Liver (tissue), 3 donors: ENCODE results near the gene HOXC10.

Source experiments
- FOXA1 ChIP-seq: IDR thresholded peaks from 2 replicates; pipeline ENCODE4 v1.6.1; 2016; ENCODE audit warnings: antibody characterized with exemption
- TAF1 ChIP-seq: conservative IDR thresholded peaks from 2 replicates; pipeline ENCODE4 v1.6.1; 2016; ENCODE audit warnings: antibody characterized with exemption, mild to moderate bottlenecking
- TF ChIP-seq, protein P1 (sequence below): fragments of 150-350 bp; IDR thresholded peaks from 2 replicates; pipeline ENCODE4 v1.5.1; 2017; ENCODE audit warnings: improper control_type of control experiment, low read depth, low read length; ENCODE audit not compliant: missing input control
- TF ChIP-seq, protein P2 (sequence below): IDR thresholded peaks from 2 replicates; pipeline ENCODE4 v1.6.1; 2016; ENCODE audit warnings: antibody characterized with exemption
- donor health status: healthy.
- donor health status: healthy.

DNA sequence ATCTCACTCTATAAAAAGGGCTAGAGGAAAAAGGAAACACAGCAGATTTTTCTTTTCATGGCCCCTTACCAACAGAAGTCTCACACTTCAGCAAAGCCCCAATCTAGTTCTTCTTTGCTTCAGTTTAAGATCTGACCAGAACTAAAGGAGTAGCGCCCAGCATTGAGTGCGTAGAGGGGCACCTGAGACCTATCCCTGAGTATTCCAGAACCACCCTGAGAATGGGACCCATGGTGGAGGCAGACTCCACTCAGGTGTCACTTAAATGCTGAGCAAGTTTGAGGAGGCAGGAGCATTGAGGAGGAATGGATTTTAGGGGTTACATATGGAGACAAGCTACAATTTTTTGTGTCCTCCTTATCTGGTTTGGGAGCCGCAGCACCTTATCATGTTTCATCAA, 13.8 kb upstream of the HOXC10 start:
- TF ChIP-seq TAF1 (no peak), FOXA1 (no peak)
- TF ChIP-seq, protein P1, sequence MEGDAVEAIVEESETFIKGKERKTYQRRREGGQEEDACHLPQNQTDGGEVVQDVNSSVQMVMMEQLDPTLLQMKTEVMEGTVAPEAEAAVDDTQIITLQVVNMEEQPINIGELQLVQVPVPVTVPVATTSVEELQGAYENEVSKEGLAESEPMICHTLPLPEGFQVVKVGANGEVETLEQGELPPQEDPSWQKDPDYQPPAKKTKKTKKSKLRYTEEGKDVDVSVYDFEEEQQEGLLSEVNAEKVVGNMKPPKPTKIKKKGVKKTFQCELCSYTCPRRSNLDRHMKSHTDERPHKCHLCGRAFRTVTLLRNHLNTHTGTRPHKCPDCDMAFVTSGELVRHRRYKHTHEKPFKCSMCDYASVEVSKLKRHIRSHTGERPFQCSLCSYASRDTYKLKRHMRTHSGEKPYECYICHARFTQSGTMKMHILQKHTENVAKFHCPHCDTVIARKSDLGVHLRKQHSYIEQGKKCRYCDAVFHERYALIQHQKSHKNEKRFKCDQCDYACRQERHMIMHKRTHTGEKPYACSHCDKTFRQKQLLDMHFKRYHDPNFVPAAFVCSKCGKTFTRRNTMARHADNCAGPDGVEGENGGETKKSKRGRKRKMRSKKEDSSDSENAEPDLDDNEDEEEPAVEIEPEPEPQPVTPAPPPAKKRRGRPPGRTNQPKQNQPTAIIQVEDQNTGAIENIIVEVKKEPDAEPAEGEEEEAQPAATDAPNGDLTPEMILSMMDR, result no peak
- TF ChIP-seq, protein P2, sequence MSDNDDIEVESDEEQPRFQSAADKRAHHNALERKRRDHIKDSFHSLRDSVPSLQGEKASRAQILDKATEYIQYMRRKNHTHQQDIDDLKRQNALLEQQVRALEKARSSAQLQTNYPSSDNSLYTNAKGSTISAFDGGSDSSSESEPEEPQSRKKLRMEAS, result no peak
